GM18520 (cell line): ENCODE results near the gene ZNF574.
A peak's percentile ranks its signal among the peaks of the same experiment; 100 is the strongest.
"Not testable (repeated sequence)": the region's sequence is repeated elsewhere in the genome, so short reads cannot be mapped to it uniquely, and the experiment has no call there.

Source experiments
- ATAC-seq: cut with Tn5 transposase; IDR thresholded peaks from one replicate; pipeline ENCODE4 v1.9.1; 2021; ENCODE audit not compliant: unreplicated experiment

The ZNF574 gene, protein sequence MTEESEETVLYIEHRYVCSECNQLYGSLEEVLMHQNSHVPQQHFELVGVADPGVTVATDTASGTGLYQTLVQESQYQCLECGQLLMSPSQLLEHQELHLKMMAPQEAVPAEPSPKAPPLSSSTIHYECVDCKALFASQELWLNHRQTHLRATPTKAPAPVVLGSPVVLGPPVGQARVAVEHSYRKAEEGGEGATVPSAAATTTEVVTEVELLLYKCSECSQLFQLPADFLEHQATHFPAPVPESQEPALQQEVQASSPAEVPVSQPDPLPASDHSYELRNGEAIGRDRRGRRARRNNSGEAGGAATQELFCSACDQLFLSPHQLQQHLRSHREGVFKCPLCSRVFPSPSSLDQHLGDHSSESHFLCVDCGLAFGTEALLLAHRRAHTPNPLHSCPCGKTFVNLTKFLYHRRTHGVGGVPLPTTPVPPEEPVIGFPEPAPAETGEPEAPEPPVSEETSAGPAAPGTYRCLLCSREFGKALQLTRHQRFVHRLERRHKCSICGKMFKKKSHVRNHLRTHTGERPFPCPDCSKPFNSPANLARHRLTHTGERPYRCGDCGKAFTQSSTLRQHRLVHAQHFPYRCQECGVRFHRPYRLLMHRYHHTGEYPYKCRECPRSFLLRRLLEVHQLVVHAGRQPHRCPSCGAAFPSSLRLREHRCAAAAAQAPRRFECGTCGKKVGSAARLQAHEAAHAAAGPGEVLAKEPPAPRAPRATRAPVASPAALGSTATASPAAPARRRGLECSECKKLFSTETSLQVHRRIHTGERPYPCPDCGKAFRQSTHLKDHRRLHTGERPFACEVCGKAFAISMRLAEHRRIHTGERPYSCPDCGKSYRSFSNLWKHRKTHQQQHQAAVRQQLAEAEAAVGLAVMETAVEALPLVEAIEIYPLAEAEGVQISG

DNA sequence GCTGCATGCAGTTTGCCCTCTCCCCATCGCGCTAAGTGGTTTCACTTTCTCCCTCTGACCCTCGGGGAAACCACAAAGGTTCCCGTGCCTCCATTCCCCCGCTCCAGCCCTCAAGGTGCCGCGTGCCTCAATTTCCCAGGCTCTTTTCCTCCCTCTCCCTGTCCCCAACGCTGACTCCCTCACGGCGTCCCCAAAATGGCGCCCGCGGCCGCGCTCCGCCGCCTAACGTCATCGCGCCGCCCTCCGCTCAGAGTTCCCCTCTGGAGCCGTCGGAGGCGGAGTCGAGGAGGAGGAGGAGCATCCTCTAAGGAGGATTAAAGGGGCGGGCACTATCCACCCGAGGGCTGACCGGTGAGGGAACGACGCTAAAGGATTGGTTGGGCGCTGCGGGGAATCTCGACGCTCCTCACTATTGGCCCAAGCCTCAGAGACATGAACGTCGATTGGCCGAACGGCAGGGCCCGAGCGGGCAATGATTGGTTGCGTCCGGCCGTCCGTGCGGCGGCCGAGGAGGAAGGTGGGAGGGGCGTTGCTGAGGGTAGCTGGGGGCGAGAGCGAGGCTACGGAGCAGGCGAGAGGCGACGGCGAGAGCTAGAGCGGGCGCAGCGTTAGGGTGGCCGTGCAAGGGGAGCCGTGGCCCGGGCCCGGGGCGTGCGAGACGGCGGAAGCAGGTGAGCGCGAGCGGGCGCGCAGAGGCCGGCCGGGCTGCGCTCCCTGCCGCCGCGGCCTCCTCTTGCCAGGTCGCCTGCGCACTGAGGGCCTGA is at the start of gene ZNF574:
Gene ZNF574, plus strand, starts transcription at position 551 of the 764 bp plus-strand sequence. CDS start 2,441 bp downstream, outside the sequence.
- ATAC-seq: peak; percentile 93

DNA sequence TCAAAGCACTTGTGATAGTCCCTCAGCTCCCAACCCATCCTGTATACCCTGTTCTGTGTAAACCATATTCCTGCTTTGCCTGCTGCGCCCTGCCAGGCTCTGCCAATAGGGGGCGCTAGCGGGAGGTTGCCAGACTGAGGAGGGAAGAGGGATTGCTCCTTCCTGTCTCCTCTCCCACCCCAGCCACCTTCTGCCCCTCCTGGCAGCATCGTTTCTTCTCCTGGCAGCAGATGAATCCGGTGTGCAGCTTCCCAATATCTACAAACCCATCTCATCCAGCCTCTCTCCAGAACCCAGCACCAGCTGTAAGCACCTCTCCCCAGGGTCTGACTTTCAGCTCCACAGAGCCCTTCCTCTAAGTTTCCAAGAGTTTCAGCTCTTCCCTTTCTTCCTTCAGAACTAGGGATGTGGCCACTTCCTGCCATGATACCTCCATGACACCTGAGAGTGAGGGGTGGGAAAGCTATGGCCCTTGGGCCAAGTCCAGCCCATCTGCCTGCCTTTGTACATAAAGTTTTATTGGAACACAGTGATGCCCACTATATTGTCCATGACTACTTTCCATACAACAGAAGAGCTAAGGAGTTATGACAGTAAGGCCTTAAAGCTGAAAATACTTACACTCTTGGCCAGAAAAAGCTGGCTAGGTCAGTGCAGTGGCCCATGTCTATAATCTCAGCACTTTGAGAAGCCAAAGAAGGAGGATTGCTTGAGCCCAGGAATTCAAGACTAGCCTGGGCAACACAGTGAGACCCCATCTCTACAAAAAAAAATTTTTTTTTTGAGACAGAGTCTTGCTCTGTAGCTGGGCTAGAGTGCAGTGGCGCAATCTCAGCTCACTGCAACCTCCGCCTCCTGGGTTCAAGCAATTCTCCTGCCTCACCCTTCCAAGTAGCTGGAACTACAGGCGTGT is 47.4 kb upstream of the ZNF574 start:
- no peak for ATAC-seq

DNA sequence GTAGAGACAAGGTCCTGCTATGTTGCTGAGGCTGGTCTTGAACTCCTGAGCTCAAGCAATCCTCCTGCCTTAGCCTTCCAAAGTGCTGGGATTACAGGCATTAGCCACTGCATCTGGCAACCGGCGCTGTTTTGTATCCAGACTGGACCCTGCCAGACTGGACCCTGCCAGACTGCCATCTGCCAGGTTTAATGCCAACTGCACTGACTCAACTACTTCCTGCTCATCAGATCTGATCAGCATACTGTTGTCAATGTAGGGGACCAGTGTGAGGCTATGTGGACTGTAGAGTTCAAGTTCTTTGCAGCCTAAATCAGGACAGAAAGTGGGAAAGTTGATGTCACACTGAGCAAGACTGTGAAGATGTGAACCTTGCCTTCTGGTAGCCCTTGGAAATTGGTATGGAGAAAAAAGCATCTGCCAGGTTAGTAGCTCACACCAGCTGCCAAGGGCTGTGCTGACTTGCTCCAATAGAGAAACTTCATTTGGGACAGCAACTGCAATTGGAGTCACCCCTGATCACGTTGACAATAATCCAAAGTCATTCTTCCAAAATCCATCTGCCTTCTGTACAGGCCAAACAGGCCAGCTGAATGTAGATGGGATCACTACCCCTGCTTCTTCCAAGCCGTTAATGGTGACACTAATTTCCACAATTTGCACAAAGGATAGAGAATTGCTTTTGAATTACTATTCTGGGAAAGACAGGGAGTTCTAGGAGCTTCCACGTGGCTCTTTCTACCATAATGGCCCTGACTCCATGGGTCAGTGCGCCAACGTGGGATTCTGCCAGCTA is 45.1 kb upstream of the ZNF574 start:
- no peak for ATAC-seq

DNA sequence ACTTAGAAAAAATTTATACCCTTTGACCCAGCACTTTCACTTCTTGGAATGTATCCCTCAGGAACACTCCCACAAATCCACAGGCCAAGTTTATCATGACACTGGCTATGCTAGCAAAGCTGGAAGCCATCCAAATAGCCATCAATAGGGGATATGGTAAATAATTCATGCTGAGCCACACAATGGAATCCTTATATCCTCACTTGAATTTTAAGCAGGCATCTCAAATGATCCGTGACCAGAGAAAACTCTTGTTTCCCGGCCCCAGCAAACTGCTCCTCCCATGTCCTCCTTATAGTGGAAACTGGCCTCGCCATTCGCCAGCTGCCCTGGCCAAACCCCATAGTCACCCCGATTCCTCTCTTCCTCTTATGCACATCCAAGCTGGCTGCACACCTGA is 43.5 kb upstream of the ZNF574 start:
- ATAC-seq: no peak

DNA sequence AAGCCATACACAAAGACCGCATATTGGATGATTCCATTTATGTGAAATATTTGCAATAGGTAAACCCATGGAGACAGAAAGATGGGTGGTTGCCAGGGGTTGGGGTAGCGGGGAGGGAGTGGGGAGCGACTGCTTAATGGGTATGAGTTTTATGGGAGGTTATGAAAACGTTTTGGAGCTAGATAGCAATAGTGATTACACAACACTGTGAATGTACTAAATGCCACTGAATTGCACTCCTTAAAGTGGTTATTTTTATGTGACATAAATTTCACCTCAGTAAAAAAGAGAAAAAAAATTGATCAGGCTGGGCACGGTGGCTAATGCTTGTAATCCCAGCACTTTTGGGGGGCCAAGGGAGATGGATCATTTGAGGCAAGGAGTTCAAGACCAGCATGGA is 42.6 kb upstream of the ZNF574 start:
- ATAC-seq: no peak

DNA sequence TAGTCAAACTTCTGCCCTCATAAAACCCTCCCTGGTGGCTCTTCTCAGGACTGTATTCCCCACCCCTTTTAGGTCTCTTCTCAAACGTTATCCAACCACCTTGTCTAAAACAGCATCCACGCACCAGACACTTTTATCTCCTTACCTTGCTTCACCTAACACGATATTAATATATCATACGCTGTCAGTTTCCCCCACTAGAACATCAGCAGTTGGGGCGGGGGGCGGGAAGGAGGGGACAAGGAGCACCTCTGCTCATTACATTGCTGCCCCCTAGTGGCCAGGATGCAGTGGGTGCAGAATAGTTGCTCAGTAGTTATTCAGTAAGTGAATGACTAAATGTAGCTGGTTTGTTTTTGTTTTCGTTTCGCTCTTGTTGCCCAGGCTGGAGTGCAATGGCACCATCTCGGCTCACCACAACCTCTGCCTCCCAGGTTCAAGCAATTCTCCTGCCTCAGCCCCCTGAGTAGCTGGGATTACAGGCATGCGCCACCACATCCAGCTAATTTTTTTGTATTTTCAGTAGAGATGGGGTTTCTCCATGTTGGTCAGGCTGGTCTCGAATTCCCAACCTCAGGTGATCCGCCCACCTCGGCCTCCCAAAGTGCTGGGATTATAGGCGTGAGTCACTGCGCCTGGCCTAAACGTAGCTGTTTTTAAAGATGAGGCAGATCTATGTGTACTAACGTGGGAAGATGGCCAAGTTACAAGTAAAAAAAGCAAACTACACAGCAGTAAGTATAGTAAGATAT is 41.1 kb upstream of the ZNF574 start:
- ATAC-seq: peak; percentile 41

DNA sequence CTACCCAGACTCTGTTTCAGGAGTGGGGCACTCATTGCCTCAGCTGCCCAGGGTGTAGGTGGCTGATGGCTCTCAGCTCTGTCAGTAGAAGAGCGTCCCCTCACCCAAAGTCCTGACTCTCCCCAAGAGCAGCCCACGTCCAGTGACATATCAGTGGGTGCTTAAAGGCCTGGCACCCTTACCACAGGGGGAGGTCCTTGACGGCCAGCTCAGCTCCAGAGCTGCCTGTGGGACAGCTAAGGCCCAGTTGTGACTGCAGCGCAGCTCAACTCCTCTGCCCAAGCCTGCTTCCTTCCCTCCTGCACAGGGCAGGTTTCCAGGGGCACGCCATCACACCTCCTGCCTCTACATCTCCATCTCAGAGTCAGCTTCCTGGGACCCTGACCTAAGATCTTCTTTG is 38.3 kb upstream of the ZNF574 start:
- ATAC-seq: no peak

DNA sequence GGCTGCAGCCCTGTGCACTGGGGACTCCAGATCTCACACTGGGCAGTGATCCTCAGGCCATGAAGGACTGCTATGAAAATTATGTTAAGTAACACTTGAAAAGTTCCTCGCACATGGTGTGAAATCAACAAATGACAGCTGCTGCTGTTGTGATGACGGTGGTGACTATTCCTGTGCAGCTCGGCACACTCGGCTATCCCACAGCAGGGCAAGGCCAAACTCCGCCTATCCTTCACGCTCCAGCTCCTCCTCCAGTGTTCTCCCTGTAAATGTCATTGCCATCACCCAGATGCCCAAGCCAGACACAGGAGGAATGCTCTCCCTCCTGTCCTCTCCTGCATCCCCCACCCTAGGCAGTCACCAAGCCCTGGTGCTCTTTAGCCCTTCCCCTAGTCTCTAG is 37.3 kb upstream of the ZNF574 start:
- no peak for ATAC-seq

DNA sequence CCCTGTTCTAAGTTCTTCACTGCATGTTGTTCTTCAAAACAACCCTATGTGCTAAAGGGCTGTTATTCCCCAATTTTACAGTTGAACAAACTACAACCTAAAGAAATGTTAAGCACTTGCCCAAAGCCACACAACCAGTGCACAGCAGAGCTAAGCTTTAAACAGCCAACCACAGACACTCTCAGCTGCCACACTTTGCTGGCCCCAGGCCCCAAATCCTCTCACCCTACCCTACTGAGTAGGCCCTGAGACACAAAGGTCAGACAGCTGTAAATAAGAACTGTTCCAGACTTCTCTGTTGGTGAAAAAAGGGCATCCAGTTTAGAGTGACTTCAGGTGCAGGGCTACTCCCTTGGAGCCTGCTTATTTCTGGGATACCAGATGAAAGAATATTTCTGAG is 35.9 kb upstream of the ZNF574 start:
- ATAC-seq: no peak

DNA sequence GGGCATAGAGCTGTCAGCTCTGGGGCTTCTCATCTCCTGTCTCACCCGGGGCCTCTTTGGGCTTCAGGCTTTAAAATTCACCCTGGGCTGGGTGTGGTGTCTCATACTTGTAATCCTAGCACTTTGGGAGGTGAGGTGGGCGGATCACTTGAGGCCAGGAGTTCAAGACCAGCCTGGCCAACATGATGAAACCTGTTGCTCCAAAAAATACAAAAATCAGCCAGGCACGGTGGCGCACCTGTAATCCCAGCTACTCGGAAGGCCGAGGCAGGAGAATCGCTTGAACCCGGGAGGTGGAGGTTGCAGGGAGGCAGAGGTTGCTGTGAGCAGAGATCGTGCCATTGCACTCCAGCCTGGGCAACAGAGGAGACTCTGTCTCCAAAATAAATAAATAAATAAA is 35.5 kb upstream of the ZNF574 start:
- ATAC-seq: not testable (repeated sequence)

DNA sequence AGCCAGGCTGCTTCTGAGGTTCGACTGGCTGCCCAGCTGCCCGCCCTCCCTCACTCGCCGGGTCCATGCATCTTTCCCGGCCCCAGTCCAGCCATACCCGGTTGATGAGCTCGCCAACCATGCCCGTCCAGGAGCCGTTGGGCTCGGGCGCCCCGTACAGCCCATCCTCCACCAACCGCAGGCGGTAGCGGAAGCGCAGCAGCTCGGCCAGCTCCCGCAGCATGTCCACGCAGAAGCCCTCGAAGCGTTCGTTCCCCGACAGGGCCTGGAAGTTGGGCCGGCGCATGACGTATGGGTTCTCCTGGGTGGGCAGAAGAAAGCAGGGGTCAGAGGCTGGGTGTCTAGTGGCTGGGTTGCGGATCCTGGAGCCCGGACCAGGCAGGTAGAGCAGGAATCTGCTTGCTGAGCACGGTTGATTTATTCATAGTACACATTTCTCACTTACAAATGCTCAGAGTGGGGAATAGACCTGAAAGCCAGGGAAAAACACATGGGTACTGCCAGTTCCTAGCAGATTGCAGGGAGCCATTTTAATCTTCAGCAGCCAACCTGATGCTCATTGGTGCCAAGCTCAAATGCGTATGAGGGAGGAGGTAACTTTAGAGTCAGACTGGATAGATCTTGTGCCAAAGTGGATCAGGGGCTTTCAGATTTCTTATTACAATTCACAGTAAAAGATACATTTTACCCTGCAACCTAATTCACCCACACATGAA is 33.4 kb upstream of the ZNF574 start:
- ATAC-seq: no peak

DNA sequence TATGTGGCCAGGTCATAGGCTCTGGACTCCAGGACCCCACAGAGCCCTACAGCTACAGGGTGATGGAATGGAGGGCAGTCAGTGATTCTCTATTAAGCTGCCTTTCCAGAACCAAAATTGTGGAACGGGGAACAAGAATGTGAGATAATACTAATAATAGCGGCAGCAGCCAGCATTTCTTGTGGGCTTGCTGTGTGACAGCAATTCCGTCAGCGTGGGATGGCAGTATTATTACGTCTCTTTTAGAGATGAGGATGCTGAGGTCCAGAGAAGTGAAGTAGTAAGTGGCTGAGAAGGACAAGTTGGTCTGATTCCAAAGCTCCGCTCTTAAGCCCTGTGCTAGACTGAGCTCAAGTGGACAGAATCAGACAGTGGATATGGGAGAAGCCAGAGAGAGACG is 30.4 kb upstream of the ZNF574 start:
- ATAC-seq: no peak

DNA sequence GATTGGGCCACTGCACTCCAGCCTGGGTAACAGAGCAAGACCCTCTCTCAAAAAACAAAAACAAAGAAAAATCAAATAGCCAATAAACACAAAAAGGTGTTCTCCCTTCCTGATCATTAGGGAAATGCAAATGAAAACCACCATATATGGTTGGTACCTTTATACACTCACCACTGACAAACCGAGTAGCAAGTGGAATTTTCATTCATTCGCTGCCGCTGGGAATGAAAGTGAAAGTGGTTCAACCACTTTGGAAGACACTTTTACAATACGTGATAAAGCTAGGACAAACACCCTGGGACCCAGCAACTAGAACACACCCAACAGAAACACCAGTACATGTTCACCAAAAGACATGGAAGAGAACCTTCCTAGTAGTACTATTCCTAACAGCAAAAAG is 27.0 kb upstream of the ZNF574 start:
- no peak for ATAC-seq

DNA sequence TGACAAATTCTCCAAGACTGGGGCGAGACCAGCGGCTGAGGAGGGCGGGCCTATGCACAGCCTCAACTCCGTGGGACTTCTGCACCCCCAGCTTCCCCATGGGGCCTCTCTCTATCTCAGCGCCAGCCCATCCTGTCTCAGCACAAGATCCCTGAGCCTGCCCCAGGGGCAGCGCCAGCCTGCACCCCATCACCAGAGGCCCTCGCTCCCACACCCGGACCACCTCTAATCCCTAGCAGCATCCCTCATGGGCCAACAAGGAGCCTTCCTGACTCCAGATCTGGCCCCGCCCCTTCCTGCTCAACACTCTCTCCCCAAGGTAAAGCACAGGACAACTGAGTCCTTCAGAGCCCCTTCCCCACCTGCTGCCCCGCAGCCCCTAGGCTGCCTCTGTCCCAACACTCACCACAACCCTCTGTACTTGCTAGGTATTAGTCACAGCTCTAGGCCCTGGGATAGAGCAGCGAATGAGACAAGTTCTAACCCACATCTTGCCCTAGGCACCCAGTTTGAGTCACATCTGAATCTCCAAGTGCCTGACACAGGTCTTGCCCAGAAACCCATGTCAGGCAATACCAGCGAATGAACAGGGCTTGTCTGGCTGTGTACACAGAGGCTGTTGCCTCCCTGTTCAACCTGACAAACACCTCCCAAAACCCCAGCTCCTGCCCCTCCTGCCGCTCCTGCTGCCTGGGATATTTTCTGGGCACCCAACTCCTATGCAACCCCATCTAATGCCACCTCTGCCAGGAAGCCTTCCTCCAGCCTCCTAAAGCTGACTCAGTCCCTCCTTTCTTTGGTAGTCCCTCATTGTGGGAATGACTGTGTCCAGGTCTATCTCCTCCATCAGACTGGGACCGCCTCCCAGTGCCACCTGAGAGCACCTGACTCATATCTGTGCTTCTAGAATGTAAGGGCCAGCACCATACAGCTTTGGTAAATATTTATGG is 24.5 kb upstream of the ZNF574 start:
- ATAC-seq: no peak

DNA sequence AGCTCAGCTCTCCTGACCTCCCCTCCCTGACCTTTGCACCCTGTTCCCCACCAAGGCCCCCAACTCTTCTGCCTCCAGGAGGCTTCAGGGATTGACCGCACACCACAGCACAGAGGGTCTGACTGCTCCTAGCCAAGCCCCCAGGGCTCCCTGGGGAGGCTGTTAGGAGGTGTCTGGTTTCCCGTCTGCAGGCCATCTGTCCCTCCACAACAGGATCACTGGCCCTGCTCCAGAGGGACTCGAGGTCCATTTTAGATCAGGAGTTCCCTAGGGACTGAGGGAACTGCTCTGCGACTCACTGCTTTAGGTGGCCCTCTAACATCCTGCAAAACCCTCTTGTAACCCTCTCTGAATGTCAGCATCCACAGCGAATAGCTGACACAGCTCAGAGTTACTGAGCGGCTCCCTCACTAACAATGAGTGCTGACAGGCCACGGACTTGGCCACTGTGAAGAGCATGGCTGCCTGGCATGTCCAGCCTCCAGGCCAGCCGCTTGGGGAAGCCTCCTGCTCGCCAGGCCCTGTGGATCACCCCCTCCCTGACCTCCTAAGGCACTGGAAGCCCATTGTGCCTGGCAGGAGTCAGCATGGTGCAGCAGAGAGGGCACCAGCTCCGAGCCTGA is 23.6 kb upstream of the ZNF574 start:
- ATAC-seq: no peak
